Upper lobe of left lung (tissue), 4 donors: ENCODE results near the gene TENM4.

Experiments
- CTCF ChIP-seq, 6 experiments: fragments of 450-650 bp in 4 of 6; fragments of 200-600 bp in 2 of 6; sonication (generic) in 2 of 6; IDR thresholded peaks; one replicate each; pipeline ENCODE4 v1.5.1; 2016 to 2019; ENCODE audit warnings: antibody characterized with exemption in 6 of 6
- EP300 ChIP-seq, 4 donors: sonication (generic); formaldehyde crosslinking; IDR thresholded peaks; one replicate each; pipeline ENCODE4 v1.5.1; 2017; ENCODE audit warnings: antibody characterized with exemption in 4 of 4, control low read depth in 2 of 4
- POLR2A ChIP-seq, 4 donors: fragments of 450-650 bp; IDR thresholded peaks; one replicate each; pipeline ENCODE4 v1.5.1; 2016 to 2017; ENCODE audit warnings: antibody characterized with exemption in 4 of 4, mild to moderate bottlenecking in 2 of 4

GRCh38 chr11:78763664-78764063, 677.2 kb downstream of the TENM4 start:
- TF ChIP-seq EP300 (IDR thresholded peaks at IDR 0.05) (no peak), POLR2A (IDR thresholded peaks at IDR 0.05) (no peak), CTCF (IDR thresholded peaks at IDR 0.05) (no peak)
